Fibroblast of lung (primary cell): Measurements from ENCODE around the gene OR2T4.

Experiments
- EZH2 ChIP-seq: IDR thresholded peaks from 2 replicates; pipeline ENCODE4 v1.5.1; 2012; ENCODE audit warnings: low read length, control low read depth, mild to moderate bottlenecking; ENCODE audit errors: missing control alignments
- TF ChIP-seq, protein P1 (sequence below), 2 donors: IDR thresholded peaks in 1 of 2; conservative IDR thresholded peaks in 1 of 2; 1 replicate in 1 of 2; 2 replicates in 1 of 2; pipeline ENCODE4 v1.5.1; 2011 to 2012; ENCODE audit warnings: low read length in 2 of 2, control low read depth in 1 of 2, inconsistent platforms in 1 of 2, low read depth in 1 of 2, mild to moderate bottlenecking in 1 of 2

DNA sequence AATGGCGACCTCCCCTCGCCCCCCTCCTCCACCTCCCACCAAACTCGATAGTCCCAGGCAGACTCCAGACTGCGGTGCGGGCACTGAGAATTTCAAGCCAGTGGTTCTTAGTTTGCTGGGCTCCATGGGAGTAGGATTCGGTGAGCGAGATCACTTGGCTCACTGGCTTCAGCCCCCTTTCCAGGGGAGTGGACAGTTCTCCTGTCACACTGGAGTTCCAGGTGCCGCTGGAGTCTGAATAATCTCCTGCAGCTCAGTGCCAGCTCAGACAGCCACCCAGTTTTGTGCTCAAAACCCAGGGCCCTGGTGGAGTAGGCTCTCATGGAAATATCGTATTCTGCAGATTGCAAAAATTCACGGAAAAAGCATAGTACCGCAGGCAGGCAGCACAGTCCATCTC is 44.7 kb upstream of the OR2T4 start:
- TF ChIP-seq, protein P1, sequence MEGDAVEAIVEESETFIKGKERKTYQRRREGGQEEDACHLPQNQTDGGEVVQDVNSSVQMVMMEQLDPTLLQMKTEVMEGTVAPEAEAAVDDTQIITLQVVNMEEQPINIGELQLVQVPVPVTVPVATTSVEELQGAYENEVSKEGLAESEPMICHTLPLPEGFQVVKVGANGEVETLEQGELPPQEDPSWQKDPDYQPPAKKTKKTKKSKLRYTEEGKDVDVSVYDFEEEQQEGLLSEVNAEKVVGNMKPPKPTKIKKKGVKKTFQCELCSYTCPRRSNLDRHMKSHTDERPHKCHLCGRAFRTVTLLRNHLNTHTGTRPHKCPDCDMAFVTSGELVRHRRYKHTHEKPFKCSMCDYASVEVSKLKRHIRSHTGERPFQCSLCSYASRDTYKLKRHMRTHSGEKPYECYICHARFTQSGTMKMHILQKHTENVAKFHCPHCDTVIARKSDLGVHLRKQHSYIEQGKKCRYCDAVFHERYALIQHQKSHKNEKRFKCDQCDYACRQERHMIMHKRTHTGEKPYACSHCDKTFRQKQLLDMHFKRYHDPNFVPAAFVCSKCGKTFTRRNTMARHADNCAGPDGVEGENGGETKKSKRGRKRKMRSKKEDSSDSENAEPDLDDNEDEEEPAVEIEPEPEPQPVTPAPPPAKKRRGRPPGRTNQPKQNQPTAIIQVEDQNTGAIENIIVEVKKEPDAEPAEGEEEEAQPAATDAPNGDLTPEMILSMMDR (conservative IDR thresholded peaks at IDR 0.05 in 1 of 2, IDR thresholded peaks at IDR 0.05 in 1 of 2; ENCODE audit: low read depth in 1 of 2, low read length in 2 of 2) = no peak
- no peak for TF ChIP-seq EZH2
